DMS79 (cell line): ENCODE results near the gene UBAC2.

Experiments
- DNase-seq: peaks from one replicate; lab custom pipeline; 2025; lab: John Stamatoyannopoulos, UW

Gene UBAC2

DNA sequence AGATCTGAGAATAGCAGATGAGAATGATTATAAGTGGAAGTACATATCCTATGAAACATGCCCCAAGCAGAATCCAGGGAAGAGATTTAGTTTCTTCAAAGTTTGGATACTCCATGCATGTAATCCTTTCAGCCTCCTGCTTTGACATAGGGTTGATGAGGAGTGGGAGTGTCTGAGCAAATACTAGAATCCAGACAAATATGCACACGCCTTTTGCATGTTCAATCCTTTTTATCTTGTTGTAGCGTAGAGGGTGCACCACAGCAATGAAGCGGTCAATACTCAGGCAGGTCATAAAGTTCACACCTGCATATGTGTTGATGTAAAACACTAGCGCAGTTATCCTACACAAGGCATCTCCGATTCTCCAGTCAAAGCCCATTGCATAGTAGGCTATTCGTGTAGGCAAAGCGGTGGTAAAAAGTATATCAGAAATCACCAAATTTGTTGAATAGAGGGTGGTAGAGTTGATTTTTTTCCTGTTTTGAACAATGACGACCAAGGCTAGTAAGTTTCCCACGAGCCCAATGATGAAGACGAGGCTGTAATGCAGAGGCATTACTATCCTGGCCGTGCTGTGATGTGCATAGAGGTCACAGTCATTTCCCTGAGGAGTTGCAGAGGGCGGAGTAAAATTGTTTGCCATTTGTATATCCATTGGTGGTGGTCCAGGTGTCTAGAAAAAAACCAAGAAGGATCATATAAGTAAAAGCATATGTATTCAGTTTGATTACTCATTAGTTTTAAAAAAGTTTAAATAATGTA, 95.0 kb downstream of the UBAC2 start:
- DNase-seq: no peak

GRCh38 chr13:99296398-99296797, 95.7 kb downstream of the UBAC2 start:
- DNase-seq: no peak

GRCh38 chr13:99297331-99297730, 96.7 kb downstream of the UBAC2 start:
- no peak for DNase-seq

DNA sequence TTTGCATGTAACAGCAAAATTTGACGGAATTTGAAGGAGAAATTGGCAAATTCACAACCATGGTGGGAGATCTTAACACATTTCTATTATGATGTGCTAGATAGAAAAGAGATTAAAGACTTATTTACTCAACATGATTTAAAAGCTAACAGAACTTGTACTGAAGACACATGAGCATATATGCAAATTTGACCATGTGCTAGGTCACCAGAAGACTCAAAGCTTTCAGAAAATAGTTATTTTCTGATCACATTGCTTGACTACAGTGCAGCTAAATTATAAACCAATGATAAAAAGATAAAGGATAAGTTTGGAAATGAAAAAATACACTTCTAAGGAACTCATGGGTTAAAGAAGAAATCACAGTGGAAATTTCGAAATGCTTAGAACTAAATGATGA, 97.4 kb downstream of the UBAC2 start:
- DNase-seq: no peak

DNA sequence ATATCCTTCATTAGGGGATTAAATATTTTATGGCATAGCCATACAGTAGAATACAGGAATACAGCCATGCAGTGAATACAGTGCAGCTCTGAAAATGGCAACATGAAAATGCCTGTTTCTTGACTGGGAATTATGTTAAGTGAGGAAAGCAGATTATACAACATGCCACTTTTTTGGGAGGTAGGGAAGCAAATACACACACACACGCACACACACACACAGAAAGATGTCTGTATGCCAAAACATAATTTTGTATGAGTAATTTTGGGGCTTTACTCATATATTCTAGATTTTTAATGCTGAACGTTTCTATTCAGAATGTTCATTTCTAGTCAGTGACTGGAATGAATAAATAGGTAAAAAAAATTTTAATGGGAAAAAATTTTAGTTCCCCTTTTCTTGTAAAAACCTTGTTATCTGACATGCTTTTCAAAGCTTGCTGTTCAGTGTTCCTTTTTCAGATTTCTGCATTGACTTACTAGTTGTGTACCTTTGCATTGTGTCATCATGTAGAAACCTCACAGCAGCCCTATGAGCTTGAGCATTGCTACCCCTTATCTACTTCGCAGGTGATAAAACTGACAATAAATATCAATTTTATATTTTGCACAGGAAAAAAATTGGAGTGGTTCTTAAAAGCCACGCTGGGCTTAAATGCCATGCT, 98.7 kb downstream of the UBAC2 start:
- DNase-seq: no peak

DNA sequence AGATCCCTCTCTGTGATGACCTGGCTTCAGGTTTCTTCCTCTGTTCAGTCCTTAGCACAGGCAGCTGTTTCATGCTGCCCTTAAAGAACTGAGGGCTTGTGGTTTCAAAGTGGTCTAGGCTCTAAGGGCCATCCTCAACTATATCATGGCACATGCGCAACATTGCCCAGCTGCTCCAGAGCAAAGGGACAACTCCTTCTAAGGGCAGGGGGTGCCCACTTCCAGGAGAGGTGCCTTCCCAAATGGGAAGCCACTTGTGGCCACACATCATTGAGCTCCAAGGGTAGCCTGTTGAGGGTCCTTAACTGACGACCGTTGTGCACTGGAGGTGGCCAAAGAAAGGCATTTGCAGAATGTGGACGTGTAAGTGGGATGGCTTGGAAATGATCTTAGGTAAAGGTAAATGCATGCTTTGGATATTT, 99.3 kb downstream of the UBAC2 start:
- peak; percentile 99 for DNase-seq

DNA sequence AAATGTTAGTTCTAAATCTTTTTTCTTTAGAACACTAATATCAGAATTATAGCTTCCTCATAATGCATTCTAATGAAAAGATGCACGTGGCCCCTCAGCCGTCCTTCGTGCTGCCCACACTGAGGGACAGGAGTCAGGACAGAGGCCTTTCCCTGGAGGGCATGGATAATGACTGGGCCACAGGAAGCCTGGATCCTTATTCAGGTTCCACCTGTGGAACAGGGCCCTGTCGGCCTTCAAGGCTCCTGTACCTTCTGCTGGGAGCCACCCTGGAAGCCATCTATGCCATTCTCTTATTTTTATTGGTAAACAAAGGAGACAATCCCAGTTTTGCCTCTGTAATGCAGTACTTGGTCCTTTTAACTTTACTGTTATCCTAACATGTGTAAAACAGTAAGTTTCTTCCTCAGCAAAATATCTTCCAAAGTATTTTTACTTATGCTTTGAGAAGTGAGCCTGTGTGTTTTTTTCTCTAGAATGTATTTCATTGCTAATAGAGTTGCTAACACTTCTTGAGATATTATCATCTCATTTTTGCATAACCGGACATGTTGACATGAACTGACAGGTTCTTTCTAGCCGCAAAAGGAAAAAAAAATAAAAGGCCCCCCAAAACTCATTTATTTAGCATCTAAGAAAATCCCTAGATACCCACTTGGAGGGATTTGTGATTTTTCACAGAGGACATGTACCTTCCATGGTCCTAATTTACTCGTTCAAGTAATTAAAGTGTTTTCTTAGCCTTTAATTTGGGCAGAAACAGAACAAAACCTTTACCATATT, 100.6 kb downstream of the UBAC2 start:
- DNase-seq: no peak

GRCh38 chr13:99301913-99302636, 101.4 kb downstream of the UBAC2 start:
- DNase-seq: no peak

- no peak for DNase-seq
Measured at GRCh38 chr13:99302637-99303505, 102.2 kb downstream of the UBAC2 start.

GRCh38 chr13:99303863-99304521, 103.3 kb downstream of the UBAC2 start:
- DNase-seq: no peak

DNA sequence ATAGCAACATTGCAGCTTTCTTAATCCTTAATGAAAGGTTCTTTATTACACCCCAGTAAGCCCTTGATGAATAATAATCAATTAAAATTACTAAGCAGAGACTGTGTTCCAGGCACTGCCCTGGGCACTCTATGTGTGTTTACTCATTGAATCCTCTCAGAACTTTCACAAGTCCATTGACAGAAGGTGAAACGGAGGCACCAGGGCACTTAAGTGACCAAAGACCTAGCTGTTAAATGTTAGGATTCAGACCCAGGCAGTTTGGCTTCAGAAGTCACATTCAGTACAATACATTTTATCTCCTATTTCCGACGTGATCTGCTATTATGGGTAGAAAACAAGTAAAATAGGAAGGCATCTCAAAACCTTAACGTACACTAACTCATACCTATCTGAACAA, 103.9 kb downstream of the UBAC2 start:
- DNase-seq: no peak

DNA sequence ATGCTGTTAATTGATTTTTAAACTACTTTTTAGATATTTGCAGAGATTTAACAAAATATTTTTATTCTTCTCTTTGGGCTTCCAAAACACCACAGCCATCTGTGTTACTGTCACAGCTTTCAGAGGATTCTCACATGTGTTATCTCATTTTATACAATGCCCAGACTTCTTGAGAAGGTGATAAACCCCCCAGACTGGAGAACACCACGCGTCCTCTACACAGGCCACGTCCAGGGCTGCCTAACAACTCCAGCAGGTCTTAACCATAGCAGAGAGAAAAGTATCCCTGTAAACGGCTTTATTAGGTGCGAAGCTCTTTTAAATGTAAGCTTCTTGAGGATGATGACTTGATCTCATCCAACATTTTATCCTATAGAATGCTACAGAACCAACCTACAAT, 104.5 kb downstream of the UBAC2 start:
- DNase-seq: no peak

GRCh38 chr13:99305566-99305965, 104.9 kb downstream of the UBAC2 start:
- DNase-seq: no peak

DNA sequence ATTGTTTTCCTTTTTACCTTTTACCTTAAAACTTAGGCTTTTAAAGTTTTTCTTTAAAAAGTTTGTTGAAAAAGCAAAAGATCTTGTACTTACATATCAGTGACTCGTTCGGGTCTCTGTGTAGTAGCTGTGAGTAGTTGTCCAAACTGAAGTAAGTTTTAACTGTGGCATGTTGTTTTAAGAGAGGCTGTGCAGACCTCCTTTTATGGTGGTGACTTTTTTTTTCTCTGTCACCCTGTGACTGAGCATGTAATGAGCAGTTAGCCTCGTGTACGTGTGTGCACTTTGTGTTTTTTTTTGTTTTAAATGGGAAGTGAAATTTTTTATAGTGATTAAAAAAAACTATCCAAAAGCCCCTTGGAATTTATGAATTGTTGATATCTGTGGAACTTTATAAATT, 106.6 kb downstream of the UBAC2 start, which contains the start of gene GPR183:
Gene GPR183, minus strand, starts transcription at position 153 of the 400 bp plus-strand sequence. CDS start 11,254 bp downstream, outside the sequence.
- no peak for DNase-seq

GRCh38 chr13:99307648-99308339, 107.1 kb downstream of the UBAC2 start:
- DNase-seq: peak; percentile 17

DNA sequence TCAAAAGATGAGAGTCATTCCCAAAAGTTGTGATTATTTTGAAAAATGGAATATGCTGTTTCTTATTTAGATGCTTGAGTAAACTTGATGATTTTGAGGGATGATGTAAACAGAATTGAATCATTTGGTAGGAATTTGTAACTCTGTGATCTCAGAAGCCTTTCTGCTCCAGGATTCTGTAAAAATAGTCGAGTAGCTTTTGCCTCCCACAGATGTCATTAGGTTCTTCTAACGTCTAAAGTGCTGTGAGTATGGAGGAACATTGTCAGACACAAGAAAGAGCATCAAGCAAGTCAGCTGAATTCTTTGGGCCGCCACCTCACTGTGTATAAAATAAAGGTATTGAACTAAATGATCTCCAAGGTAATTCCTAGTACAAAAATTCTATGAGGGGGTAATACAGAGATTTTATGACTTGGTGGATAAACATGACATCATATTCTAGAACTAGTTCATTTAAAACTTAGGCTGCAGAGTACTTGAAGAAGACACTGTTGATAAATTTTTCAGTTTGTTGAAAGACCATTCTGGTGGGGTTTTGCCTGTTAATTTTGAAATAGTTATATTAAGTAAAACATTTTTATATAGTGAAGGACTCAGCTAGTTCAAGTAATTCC, 107.9 kb downstream of the UBAC2 start:
- DNase-seq: no peak

DNA sequence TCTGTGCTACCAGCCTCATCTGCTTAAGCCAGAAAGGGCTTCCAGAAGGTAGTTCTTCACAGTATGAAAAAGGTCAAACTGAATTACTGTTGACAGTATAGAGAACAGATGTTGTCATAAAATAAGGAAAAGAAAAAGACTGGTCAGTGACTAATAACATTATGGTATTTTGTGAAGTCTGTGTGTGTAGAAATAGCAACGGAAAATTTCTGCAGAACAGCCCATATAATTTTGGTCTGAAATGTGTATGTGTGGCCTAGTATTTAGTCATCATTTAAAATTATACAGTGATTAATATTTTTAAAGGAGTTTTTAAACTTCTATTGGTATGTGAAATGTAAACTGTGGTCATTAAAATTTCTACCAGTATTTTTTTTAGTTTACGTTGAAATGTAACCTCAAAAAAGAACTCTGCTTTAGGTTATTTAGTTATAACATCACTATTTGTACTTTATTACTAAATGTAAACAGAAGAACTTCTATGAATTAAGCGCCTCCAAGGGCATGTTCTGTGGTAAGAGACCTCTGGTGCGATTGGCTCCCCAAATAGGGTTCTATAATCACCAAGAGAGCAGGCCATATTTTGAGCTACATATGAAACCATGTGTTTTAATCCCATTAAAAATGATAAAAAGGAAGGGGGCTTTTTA, 109.9 kb downstream of the UBAC2 start:
- DNase-seq: no peak

DNA sequence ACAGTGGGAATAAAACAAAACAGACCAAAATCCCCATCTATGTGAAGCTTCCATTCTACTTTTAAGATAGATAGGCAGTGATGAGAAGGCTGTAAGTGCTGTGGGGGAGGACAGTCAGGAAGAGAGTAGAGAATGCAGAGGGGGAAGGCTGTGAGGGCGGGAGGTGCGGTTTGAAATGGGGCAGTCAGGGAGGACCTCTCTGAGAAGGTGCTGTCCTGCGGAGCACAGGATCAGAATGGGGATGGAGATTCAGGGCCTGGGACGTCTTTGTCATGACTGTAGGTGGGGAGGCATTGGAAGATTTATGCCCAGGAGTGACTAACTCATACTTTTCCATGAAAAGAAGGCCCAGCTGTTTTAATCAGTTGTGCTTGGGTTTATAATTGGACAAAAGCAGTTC, 110.5 kb downstream of the UBAC2 start:
- no peak for DNase-seq
